OCI-LY1 (cell line): ENCODE measurements around the gene LRCH4.
"Not testable (repeated sequence)": the region's sequence is repeated elsewhere in the genome, so short reads cannot be mapped to it uniquely, and the experiment has no call there.

Experiments
- H2AFZ ChIP-seq: fragments of 200-600 bp; sonication (generic), shearing (Covaris generic); 2 replicates; pipeline ENCODE4 v1.6.0; 2014; ENCODE audit warnings: antibody characterized with exemption, mild to moderate bottlenecking, low read length
- H3F3A ChIP-seq: fragments of 200-600 bp; sonication (generic), shearing (Covaris generic); 2 replicates; pipeline ENCODE4 v1.6.0; 2014; ENCODE audit warnings: mild to moderate bottlenecking, antibody characterized with exemption, low read length, moderate library complexity; ENCODE audit not compliant: insufficient read depth
- H3K27ac ChIP-seq: fragments of 200-600 bp; sonication (generic); 2 replicates; pipeline ENCODE4 v1.5.1; 2014; ENCODE audit warnings: low read length, mixed run types, mild to moderate bottlenecking, low read depth; ENCODE audit not compliant: poor library complexity, severe bottlenecking
- H3K27me3 ChIP-seq: fragments of 200-600 bp; sonication (generic); 2 replicates; pipeline ENCODE4 v1.6.0; 2014; ENCODE audit warnings: antibody characterized with exemption, mild to moderate bottlenecking, low read length, moderate library complexity; ENCODE audit not compliant: insufficient read depth
- H3K36me3 ChIP-seq: fragments of 200-600 bp; sonication (generic); 2 replicates; pipeline ENCODE4 v1.6.1; 2014; ENCODE audit warnings: mild to moderate bottlenecking, antibody characterized with exemption, low read length, moderate library complexity, mixed read lengths; ENCODE audit not compliant: insufficient read depth
- H3K4me1 ChIP-seq: fragments of 200-600 bp; sonication (generic); 2 replicates; pipeline ENCODE4 v1.5.1; 2014; ENCODE audit warnings: mild to moderate bottlenecking, low read length, moderate library complexity; ENCODE audit not compliant: insufficient read depth, severe bottlenecking
- H3K4me2 ChIP-seq: fragments of 200-600 bp; sonication (generic), shearing (Covaris generic); 2 replicates; pipeline ENCODE4 v1.6.1; 2014; ENCODE audit warnings: low read length
- H3K4me3 ChIP-seq: fragments of 200-600 bp; sonication (generic); 2 replicates; pipeline ENCODE4 v1.5.1; 2014; ENCODE audit warnings: low read length, low read depth, mild to moderate bottlenecking, mixed read lengths; ENCODE audit not compliant: poor library complexity, severe bottlenecking
- H3K79me2 ChIP-seq: fragments of 200-600 bp; shearing (Covaris generic); 2 replicates; pipeline ENCODE4 v1.6.1; 2016; ENCODE audit warnings: mixed run types, low read length, mixed read lengths; ENCODE audit not compliant: insufficient read depth
- H3K9ac ChIP-seq: fragments of 200-600 bp; sonication (generic), shearing (Covaris generic); 2 replicates; pipeline ENCODE4 v1.6.1; 2014; ENCODE audit warnings: mild to moderate bottlenecking, low read length, mixed read lengths
- H3K9me2 ChIP-seq: fragments of 200-600 bp; sonication (generic), shearing (Covaris generic); 2 replicates; pipeline ENCODE4 v1.6.1; 2014; ENCODE audit warnings: low read depth, mild to moderate bottlenecking, low read length, mixed read lengths
- H3K9me3 ChIP-seq: fragments of 200-600 bp; shearing (Covaris generic); 2 replicates; pipeline ENCODE4 v1.6.1; 2014; ENCODE audit warnings: low read length, mixed read lengths
- H4K20me1 ChIP-seq: fragments of 200-600 bp; sonication (generic), shearing (Covaris generic); 2 replicates; pipeline ENCODE4 v1.6.0; 2016; ENCODE audit warnings: mild to moderate bottlenecking, low read length; ENCODE audit not compliant: insufficient read depth
- CTCF ChIP-seq: fragments of 200-600 bp; sonication (generic), shearing (Covaris generic); IDR thresholded peaks from 2 replicates; pipeline ENCODE4 v1.5.1; 2017; ENCODE audit warnings: mild to moderate bottlenecking, antibody characterized with exemption, low read length, moderate library complexity, mixed read lengths
- EZH2 ChIP-seq: fragments of 200-600 bp; sonication (generic), shearing (Covaris generic); IDR thresholded peaks from 2 replicates; pipeline ENCODE4 v1.8.0; 2017; ENCODE audit warnings: borderline replicate concordance, mixed run types, mild to moderate bottlenecking, antibody characterized with exemption, low read length, moderate library complexity, mixed read lengths

LRCH4 gene

GRCh38 chr7:100538348-100538653 is 47.6 kb downstream of the LRCH4 start:
- Histone ChIP-seq H3K79me2 (no peaks in the 10 kb centered on the region), H3K9me3 (no peaks in the 10 kb centered on the region), H2AFZ (peak overlapping the region; percentile 98), H3K4me2 (peak overlapping the region; percentile 93), H3K9ac (peak overlapping the region; percentile 58), H3K9me2 (no peaks in the 10 kb centered on the region), H3K4me3 (peak overlapping the region; percentile 59), H3K27me3 (peaks cover 5% of the 10 kb centered on the region; the same call in 1 of the 2 replicates), H3K36me3 (no peaks in the 10 kb centered on the region), H4K20me1 (no peaks in the 10 kb centered on the region), H3K4me1 (peaks cover 15% of the 10 kb centered on the region), H3F3A (no peaks in the 10 kb centered on the region), H3K27ac (no peak overlapping the region)
- TF ChIP-seq EZH2, result no peak
- TF ChIP-seq CTCF, result no peak

GRCh38 chr7:100536695-100537094 is 49.2 kb downstream of the LRCH4 start:
- not testable (repeated sequence) for H3K36me3 ChIP-seq, H3F3A ChIP-seq, H3K9me2 ChIP-seq, H3K9me3 ChIP-seq, H3K4me2 ChIP-seq, H3K79me2 ChIP-seq, H3K9ac ChIP-seq, H4K20me1 ChIP-seq, H3K27me3 ChIP-seq, H3K4me3 ChIP-seq, H3K27ac ChIP-seq, H2AFZ ChIP-seq
- H3K4me1 ChIP-seq, result peaks cover 15% of the 10 kb centered on the region

DNA sequence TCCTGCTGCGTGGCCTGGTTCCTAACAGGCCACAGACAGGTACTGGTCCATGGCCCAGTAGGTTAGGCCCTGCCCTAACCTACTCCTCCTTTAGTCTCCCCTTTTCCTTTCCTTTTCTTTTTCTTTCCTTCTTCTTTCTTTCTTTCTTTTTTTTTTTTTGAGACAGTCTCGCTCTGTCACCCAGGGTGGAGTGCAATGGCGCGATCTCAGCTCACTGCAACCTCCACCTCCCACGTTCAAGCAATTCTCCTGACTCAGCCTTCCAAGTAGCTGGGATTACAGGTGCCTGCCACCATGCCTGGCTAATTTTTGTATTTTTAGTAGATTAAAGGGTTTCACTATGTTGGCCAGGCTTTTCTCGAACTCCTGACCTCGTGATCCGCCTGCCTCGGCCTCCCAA is 49.9 kb downstream of the LRCH4 start:
- H4K20me1 ChIP-seq, H3K27me3 ChIP-seq, H3K27ac ChIP-seq, H3K4me3 ChIP-seq, H3K4me2 ChIP-seq, H2AFZ ChIP-seq, H3F3A ChIP-seq, H3K9ac ChIP-seq, H3K9me3 ChIP-seq, H3K9me2 ChIP-seq, H3K36me3 ChIP-seq, H3K79me2 ChIP-seq: not testable (repeated sequence)
- peaks cover 15% of the 10 kb centered on the region for H3K4me1 ChIP-seq

DNA sequence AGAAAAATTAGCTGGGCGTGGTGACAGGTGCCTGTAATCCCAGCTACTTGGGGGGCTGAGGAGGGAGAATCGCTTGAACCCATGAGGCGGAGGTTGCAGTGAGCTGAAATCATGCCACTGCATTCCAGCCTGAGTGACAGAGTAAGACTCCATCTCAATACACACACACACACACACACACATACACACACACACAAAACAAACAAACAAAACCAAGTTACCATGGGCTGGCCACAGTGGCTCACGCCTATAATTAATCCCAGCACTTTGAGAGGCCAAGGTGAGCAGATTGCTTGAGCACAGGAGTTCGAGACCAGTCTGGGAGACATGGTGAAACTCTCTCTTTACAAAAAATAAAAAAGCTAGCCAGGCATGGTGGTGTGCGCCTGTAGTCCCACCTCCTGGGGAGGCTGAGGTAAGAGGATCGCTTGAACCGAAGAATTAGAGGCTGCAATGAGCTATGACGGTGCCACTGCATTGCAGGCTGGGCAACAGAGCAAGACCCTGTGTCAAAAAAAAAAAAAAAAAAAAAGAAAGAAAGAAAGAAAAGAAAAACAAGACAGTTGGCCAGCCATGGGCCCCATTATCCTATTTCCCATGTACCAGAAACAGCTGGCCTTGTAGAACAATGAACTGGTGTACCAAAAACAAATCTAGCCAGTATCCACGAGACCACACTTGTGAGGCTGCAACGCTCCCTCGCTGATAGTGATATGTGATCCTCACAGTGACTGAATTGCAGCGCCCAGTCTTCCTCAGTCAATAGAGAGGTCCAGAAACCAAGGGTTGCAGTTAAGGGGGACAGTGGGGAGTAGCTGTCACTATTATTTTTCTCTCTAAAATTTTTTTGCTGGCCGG is 53.5 kb downstream of the LRCH4 start:
- H3K4me2 ChIP-seq, result no peak overlapping the region
- H3F3A ChIP-seq, result no peaks in the 10 kb centered on the region
- peaks cover 13% of the 10 kb centered on the region; the same call in 1 of the 2 replicates for H3K27me3 ChIP-seq
- no peaks in the 10 kb centered on the region for H3K9me3 ChIP-seq
- no peak overlapping the region for H3K9ac ChIP-seq
- no peaks in the 10 kb centered on the region for H4K20me1 ChIP-seq
- H3K4me3 ChIP-seq, result no peak overlapping the region
- H3K9me2 ChIP-seq, result no peaks in the 10 kb centered on the region
- H3K36me3 ChIP-seq, result no peaks in the 10 kb centered on the region
- H2AFZ ChIP-seq, result no peak overlapping the region
- H3K79me2 ChIP-seq, result no peaks in the 10 kb centered on the region
- H3K4me1 ChIP-seq, result no peaks in the 10 kb centered on the region
- H3K27ac ChIP-seq, result no peak overlapping the region
- TF ChIP-seq EZH2 (no peak), CTCF (no peak)

DNA sequence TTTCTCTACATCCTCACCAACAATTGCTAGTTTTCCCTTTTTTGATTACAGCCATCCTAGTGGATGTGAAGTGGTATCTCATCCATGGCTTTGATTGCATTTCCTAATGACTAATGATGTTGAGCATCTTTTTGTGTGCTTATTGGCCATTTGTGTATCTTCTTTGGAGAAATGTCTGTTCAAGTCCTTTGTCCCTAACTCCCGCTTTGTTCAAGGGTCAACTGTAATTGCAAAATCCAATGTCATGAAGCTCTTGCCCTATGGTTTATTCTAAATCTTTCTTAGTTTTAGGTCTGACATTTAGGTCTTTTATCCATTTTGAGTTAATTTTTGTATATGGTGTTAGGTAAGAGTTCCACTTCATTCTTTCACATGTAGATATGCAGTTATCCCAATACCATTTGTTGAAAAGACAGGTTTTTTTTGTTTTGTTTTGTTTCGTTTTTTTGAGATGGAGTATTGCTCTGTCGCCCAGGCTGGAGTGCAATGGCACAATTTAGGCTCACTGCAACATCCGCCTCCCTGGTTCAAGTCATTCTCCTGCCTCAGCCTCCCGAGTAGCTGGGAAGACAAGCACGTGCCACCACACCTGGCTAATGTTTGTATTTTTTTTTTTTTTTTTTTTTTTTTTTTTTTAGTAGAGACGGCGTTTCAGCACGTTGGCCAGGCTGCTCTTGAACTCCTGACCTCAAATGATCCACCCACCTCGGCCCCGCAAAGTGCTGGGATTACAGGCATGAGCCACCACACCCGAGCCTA is 57.6 kb downstream of the LRCH4 start:
- not testable (repeated sequence) for H3K9me2 ChIP-seq

More for the DNA sequence above, 57.6 kb downstream of the LRCH4 start:
- not testable (repeated sequence) for H3K4me2 ChIP-seq, H3K4me3 ChIP-seq, H3K79me2 ChIP-seq, H3F3A ChIP-seq, H3K9me3 ChIP-seq, H4K20me1 ChIP-seq, H3K36me3 ChIP-seq, H2AFZ ChIP-seq, H3K27ac ChIP-seq, H3K9ac ChIP-seq, H3K4me1 ChIP-seq
- H3K27me3 ChIP-seq, result peaks cover 19% of the 10 kb centered on the region; the same call in 1 of the 2 replicates
